Activated T-helper 2 cell treated with anti-CD3 and anti-CD28 coated beads, Interferon-gamma antibody, Interleukin-2, Interleukin-4, amounts not matched to agents 10 μg/mL and 5 μg/mL and 100 μg/mL, durations not matched to agents 14 hours and 24 hours and 36 hours (primary cell): ENCODE measurements around the gene CXCR4. TPM values are rescaled to one million over a fixed set of nuclear protein-coding genes. Genes with fewer than 3 reads are reported as not detected.
"Not testable (repeated sequence)": the region's sequence is repeated elsewhere in the genome, so short reads cannot be mapped to it uniquely, and the experiment has no call there.

Source experiments
- DNase-seq: peaks from one replicate; pipeline ENCODE4 v3.0.0; 2021; ENCODE audit warnings: low spot score
- H3K27ac Mint-ChIP-seq: one replicate; pipeline ENCODE4 v1.8.0; 2021; ENCODE audit warnings: mixed read lengths
- H3K27me3 Mint-ChIP-seq: one replicate; pipeline ENCODE4 v1.8.0; 2021; ENCODE audit warnings: low read depth, mixed read lengths
- H3K36me3 Mint-ChIP-seq: one replicate; pipeline ENCODE4 v1.8.0; 2021; ENCODE audit warnings: low read depth, mixed read lengths
- H3K4me1 Mint-ChIP-seq: one replicate; pipeline ENCODE4 v1.8.0; 2021; ENCODE audit warnings: low read depth, mixed read lengths
- H3K4me3 Mint-ChIP-seq: one replicate; pipeline ENCODE4 v1.8.0; 2021; ENCODE audit warnings: low read depth, mild to moderate bottlenecking, moderate library complexity, mixed read lengths
- H3K9me3 Mint-ChIP-seq: one replicate; pipeline ENCODE4 v1.8.0; 2021; ENCODE audit warnings: mixed read lengths
- intact Hi-C: fragments of 100-400 bp; cut with micrococcal nuclease; formaldehyde crosslinking; loops from one replicate; pipeline ENCODE4 v1.15.1; 2023
- total RNA-seq: library from RNA; stranded (reverse); gene quantifications from 2 replicates; pipeline ENCODE4 v1.2.3, GENCODE V29; 2022

Gene CXCR4
- total RNA-seq, 1 donor from 2014 or later = 144 TPM

DNA sequence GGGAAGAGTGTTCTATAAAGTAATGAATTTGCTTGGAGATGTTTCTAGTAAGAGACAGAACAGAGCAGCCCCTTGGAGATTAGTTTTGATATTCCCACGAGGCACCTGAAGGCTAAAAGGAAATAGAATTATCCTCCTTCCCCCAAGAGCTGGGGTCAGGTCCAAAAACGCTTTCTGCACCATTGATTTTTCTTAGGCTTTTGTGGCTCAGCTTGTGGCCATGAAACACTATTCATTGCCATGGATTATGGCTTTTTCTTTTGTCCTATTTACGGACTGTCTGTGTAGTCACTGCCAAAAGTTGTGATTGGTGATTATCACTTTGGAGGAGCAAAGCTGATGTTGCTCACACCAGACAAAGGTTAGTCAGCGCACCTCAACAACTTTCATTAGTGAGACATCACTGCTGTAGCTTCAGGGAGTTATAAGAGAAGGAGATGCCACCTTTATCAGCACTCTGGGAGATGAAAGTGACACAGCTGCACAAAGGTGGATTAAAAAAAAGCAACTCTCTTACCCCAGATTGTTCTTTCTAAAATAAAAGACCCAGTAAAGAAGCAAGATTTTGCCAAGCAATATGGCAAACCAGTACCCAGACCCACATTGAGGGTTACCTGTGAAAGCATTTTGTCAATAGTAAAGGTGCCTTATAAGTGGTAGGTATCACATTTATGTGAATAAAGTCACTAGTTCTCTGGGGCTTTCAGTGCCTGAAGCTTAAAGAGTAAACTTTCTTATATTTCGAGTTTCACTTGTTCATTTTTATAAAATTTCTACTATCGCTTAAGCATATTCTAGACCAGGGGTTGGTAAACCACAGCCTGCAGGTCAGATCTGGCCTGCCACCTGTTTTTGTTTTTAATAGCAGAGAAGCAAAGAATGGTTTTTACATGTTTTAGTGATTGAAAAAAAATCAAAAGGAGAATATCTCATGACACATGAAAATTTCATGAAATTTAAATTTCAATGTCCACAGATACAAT lies 10.6 kb downstream of the CXCR4 start:
- intact Hi-C loops = no loop called here
- no peak overlapping the region for H3K27ac Mint-ChIP-seq
- no peaks in the 10 kb centered on the region for H3K9me3 Mint-ChIP-seq
- H3K36me3 Mint-ChIP-seq = peaks cover 3% of the 10 kb centered on the region
- peaks cover 6% of the 10 kb centered on the region for H3K4me1 Mint-ChIP-seq
- DNase-seq = no peak
- H3K4me3 Mint-ChIP-seq = no peak overlapping the region
- H3K27me3 Mint-ChIP-seq = no peaks in the 10 kb centered on the region

DNA sequence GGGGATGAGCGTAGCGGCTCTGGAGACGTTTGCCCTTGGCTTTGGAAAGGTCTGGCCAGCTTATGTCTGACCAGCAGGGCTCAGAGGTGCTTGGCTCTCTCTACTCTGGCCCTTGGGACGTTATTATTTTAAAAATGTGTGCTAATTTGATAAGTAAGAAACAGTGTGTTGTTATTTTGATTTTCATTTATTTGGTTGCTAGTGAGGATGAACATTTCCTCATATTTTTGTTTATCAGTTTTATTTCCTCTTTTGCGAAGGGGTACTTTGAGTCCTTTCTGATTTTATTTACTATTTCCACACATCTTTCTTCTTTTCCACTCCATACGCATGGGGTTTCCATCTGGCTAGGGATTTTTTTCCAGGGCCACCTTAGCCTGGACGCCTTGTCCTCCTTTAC lies 11.4 kb downstream of the CXCR4 start:
- Mint-ChIP-seq H3K4me3 (no peak overlapping the region), H3K9me3 (no peaks in the 10 kb centered on the region), H3K36me3 (no peaks in the 10 kb centered on the region), H3K4me1 (peaks cover 4% of the 10 kb centered on the region), H3K27me3 (no peaks in the 10 kb centered on the region), H3K27ac (no peak overlapping the region)
- DNase-seq = no peak
- intact Hi-C loops = no loop called here

DNA sequence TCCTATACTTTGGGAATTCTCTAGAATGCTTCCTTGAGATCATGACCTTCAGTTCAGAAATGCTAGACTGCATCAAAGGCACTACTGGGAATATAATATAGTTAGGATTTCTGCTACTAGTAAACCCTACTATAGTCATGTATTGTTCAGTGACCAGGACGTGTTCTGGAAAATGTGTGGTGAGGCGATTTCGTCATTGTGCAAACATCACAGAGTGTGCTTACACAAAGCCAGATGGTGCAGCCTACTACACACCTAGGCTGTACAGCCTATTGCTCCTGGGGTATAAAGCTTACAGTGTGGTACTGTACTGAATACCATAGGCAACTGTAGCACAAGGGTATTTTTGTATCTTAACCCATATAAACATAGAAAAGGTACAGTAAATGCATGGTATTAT lies 13.0 kb downstream of the CXCR4 start:
- H3K27ac Mint-ChIP-seq = no peak overlapping the region
- H3K27me3 Mint-ChIP-seq = no peaks in the 10 kb centered on the region
- no peak for DNase-seq
- intact Hi-C loops = no loop called here
- peaks cover 5% of the 10 kb centered on the region for H3K9me3 Mint-ChIP-seq
- peaks cover 9% of the 10 kb centered on the region for H3K4me1 Mint-ChIP-seq
- no peaks in the 10 kb centered on the region for H3K36me3 Mint-ChIP-seq
- H3K4me3 Mint-ChIP-seq = no peak overlapping the region

DNA sequence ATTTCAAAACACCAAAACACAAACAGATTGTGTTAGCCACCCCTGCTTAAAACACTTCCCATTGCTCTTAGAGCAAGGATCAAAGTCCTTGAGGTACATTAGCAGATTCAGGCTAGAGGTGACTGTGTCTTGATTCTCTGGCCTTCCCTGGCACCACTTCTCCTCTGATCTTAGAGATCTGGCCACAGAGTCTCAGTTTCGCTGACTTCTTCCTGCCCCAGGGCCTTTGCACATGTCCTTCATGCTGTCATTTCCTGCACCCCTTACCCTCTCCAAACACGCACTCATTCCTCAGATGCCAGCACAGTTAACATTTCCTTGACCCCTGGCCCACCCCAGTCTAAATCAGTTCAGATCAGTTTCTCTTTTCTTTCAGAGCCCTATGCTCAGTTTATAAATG lies 16.9 kb downstream of the CXCR4 start:
- Mint-ChIP-seq H3K4me3 (no peak overlapping the region), H3K9me3 (peaks cover 5% of the 10 kb centered on the region), H3K36me3 (no peaks in the 10 kb centered on the region), H3K27me3 (no peaks in the 10 kb centered on the region), H3K4me1 (peaks cover 12% of the 10 kb centered on the region), H3K27ac (no peak overlapping the region)
- DNase-seq = no peak
- intact Hi-C loops = no loop called here

DNA sequence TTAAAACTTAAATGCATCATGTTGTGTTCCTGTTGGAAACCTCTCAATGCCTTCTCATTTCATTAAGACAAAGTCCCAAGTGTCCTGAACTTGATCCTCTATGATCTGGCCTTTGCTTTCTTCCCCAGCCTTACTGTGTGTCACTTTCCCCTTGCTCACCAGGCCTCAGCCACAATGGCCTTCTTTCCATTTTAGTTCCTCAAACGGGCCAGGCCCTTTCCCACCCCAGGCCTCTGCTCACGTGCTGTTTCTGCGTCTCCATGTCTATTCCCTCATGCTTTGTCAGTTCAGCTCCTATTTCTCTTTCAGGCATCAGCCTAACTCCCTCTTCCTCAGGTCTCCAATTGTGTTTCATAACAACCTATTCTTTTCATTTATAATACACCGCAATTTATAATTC lies 19.5 kb downstream of the CXCR4 start:
- Mint-ChIP-seq H3K4me3 (no peak overlapping the region), H3K27ac (no peak overlapping the region), H3K4me1 (peaks cover 12% of the 10 kb centered on the region), H3K27me3 (no peaks in the 10 kb centered on the region), H3K36me3 (no peaks in the 10 kb centered on the region), H3K9me3 (peaks cover 5% of the 10 kb centered on the region)
- no peak for DNase-seq
- intact Hi-C loops = no loop called here

DNA sequence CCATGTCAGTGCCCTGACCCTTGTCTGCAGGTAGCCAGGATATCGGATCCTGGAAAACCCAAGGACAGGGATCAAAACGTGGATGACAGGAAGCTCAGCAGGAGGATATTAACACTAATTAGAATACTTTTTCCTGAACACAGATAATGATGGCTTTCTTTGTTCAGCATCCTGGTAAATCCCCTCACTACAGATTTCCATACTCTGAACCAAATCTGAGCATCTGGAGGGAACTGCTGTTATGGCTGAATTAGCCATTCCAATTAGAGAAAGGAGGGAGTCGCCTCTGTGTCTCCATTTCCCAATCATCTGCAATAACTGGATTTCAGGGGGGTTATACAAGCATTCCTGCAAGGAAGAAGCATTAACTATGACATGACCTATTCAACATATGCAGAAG lies 24.4 kb downstream of the CXCR4 start:
- H3K36me3 Mint-ChIP-seq = no peaks in the 10 kb centered on the region
- no peaks in the 10 kb centered on the region for H3K27me3 Mint-ChIP-seq
- no peaks in the 10 kb centered on the region for H3K9me3 Mint-ChIP-seq
- H3K27ac Mint-ChIP-seq = no peak overlapping the region
- intact Hi-C loops = no loop called here
- no peak for DNase-seq
- peaks cover 19% of the 10 kb centered on the region for H3K4me1 Mint-ChIP-seq
- no peak overlapping the region for H3K4me3 Mint-ChIP-seq

DNA sequence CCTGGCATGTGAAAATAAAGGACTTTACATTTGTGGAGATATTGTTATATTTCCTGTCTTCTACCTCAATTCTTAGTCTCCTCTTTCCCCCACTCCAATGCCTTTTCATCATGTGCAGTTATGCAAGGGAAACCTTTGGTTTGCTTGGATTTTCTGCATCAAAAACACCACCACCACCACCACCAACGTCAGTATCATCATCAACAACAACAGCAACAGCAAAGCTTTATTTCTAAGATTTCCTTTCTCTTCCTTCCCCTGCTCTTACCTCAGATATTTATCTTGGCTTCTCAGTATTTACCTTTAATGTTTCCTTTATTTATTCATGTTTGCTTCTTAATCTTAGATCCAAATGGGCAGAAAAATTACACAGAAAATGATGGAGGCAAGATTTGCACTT lies 26.1 kb downstream of the CXCR4 start:
- Mint-ChIP-seq H3K4me1 (peaks cover 18% of the 10 kb centered on the region), H3K9me3 (no peaks in the 10 kb centered on the region), H3K36me3 (no peaks in the 10 kb centered on the region), H3K4me3 (no peak overlapping the region), H3K27ac (no peak overlapping the region), H3K27me3 (no peaks in the 10 kb centered on the region)
- DNase-seq = no peak
- intact Hi-C loops = no loop called here

DNA sequence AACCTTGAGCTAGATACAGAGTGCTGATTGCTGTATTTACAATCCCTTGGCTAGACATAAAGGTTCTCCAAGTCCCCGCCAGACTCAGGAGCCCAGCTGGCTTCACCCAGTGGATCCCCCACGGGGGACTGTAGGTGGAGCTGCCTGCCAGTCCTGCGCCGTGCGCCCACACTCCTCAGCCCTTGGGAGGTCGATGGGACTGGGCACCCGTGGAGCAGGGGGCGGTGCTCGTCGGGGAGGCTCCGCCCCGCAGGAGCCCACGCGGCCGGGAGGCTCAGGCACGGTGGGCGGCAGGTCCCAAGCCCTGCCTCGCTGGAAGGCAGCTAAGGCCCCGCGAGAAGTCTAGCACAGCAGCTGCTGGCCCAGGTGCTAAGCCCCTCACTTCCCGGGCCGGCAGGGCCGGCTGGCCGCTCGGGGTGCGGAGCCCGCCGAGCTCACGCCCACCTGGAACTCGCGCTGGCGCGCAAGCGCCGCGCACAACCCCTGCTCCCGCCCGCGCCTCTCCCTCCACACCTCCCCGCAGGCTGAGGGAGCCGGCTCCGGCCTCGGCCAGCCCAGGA lies 30.0 kb downstream of the CXCR4 start:
- H3K36me3 Mint-ChIP-seq, H3K27ac Mint-ChIP-seq, H3K9me3 Mint-ChIP-seq, H3K27me3 Mint-ChIP-seq, intact Hi-C loops, DNase-seq, H3K4me3 Mint-ChIP-seq: not testable (repeated sequence)
- peaks cover 22% of the 10 kb centered on the region for H3K4me1 Mint-ChIP-seq

DNA sequence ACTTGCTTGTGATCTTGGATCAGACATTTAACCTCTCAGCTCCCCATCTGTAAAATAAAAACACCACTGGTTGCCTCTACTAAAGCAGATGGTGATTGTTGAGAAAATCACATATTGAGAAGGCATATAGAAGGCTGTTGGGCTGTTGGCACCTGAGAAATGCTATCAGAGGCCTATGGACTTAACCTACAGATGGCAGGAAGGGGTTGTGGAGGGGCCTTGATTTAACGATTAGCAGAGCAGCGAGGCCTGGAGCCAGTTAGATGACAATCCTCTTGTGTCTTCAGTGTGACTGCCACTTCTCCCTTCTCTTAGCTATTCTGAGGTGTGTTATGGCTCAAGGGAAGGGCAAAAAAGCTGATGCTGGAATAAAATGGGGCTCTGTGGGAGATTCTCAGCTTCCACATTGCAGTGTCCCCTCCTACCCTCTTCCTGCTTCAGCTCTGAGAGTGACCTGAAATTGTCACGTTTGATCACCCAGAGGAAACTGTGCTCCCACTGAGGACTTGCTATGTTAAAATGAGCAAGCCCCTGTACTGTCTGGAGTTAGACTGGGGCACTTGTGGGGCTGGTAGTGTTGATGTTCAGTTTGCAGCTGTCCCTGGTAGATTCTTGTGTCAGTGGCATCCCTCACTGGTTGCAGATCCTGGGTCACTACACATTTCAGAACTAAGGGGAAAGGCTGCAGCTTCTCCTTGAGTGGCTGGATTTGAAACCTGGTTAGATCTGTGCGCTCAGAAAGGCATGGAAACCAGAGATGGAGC lies 31.5 kb downstream of the CXCR4 start:
- H3K36me3 Mint-ChIP-seq = no peaks in the 10 kb centered on the region
- no peak overlapping the region for H3K27ac Mint-ChIP-seq
- H3K4me1 Mint-ChIP-seq = peaks cover 8% of the 10 kb centered on the region
- no peaks in the 10 kb centered on the region for H3K9me3 Mint-ChIP-seq
- intact Hi-C loops = no loop called here
- no peak for DNase-seq
- no peaks in the 10 kb centered on the region for H3K27me3 Mint-ChIP-seq
- no peak overlapping the region for H3K4me3 Mint-ChIP-seq

DNA sequence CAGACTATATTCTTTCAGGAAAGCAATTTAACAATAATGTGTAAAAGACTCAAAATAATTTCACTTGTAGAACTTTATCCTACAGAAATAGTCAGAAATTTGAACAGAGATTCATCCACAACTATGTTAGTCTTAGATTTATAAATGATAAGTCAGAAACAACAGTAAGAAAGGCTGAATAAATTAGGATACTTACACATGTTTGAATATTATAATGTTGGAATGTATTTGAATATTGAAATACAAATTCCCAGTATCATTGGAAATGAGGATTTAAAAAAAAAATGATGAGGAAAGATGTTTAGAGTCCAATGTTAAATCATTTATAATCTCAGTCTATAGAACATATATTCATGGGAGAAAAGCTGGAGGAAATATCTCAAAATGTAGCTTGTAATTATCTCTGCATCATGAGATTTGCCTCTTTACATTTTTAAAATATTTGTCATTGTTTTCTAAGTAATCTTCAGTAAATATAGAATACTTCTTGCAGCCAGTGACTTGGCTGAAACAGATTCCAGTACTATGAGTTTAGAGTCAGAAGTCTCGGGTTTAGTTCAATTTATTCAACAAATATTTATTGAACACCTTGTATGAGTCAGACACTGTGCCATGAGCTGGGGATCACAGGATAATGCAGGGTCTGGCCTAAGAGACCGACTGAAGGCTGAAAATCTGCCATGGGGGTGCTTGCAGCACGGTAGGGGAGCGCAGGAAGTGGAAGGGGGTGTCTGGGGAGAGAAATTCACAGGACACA lies 32.3 kb downstream of the CXCR4 start:
- H3K27me3 Mint-ChIP-seq = no peaks in the 10 kb centered on the region
- no peaks in the 10 kb centered on the region for H3K9me3 Mint-ChIP-seq
- no peak overlapping the region for H3K4me3 Mint-ChIP-seq
- peaks cover 7% of the 10 kb centered on the region for H3K4me1 Mint-ChIP-seq
- DNase-seq = no peak
- H3K36me3 Mint-ChIP-seq = no peaks in the 10 kb centered on the region
- intact Hi-C loops = no loop called here
- H3K27ac Mint-ChIP-seq = no peak overlapping the region

DNA sequence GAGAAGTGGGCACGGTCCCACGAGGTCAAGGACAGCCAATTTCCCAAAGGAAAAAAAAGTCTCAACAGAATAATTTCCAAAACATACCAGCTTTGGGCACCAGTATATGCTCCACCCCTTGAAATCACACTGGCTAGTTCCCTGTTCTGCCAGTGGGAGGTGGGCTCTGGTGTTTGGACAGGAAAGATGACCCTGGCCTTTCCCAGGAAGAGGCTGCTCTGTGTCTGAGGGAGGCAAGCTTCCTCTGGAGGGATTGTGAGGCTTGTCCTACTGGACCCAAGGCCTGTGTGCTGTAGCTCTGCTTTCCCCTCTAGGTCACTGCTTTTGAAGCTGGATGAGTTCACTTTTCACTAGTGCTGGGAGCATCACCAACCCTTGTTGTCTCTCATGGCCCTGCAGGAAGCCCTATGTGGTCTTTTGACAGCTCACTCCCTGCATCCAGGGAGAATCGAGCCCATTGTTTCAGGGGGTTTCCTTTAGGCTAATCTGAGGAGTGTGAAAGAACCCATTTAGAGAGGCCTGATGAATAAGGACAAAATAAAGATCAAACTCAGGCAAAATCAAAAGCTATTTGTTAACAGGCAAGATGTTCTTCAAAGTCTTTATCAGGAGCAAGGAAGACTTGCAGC lies 36.3 kb downstream of the CXCR4 start:
- no peak for DNase-seq
- peaks cover 5% of the 10 kb centered on the region for H3K4me1 Mint-ChIP-seq
- H3K27ac Mint-ChIP-seq = no peak overlapping the region
- H3K4me3 Mint-ChIP-seq = no peak overlapping the region
- peaks cover 15% of the 10 kb centered on the region for H3K9me3 Mint-ChIP-seq
- intact Hi-C loops = no loop called here
- peaks cover 3% of the 10 kb centered on the region for H3K36me3 Mint-ChIP-seq
- no peaks in the 10 kb centered on the region for H3K27me3 Mint-ChIP-seq

DNA sequence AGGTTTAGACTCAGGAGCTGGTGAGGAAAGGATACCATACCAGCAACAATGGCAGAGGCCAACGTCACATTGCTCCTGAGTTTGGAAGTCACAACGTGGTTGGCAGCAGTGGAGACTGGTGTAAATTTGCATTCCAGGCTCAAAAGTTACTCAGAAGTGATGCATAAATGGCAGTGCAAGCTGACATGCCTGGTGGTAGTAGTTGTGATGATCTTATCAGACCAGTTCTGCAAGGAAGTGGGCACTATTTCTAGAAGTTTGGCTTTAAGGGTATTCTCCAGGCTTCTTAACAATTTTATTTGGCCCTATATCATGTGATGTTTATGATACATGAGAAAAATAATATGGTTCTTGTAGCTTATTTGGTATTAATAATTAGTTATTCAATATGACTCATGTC lies 37.8 kb downstream of the CXCR4 start:
- no peak overlapping the region for H3K27ac Mint-ChIP-seq
- H3K4me1 Mint-ChIP-seq = peaks cover 3% of the 10 kb centered on the region
- intact Hi-C loops = no loop called here
- peaks cover 3% of the 10 kb centered on the region for H3K36me3 Mint-ChIP-seq
- no peak for DNase-seq
- no peak overlapping the region for H3K4me3 Mint-ChIP-seq
- H3K9me3 Mint-ChIP-seq = peaks cover 19% of the 10 kb centered on the region
- H3K27me3 Mint-ChIP-seq = no peaks in the 10 kb centered on the region
